Measurements from ENCODE around the gene FNDC11. TPM values are rescaled to one million over a fixed set of nuclear protein-coding genes. Genes with fewer than 3 reads are reported as not detected.

Gene FNDC11
- total and polyA plus RNA-seq, 4 donors, result under 0.01 to 0.01 TPM; not detected in 2

GRCh38 chr20:63520504-63520933, 33.4 kb upstream of the FNDC11 start, which contains the start of gene PPDPF:
Gene PPDPF, plus strand, starts transcription at chr20:63520765. Its CDS starts 544 bp downstream, at chr20:63521309.
- peaks cover 2 to 19% (median 6%) of the 10 kb centered on the region in 4 donors for H3K4me1 ChIP-seq (ENCODE audit: control insufficient read depth in 4 of 4, insufficient read depth in 4 of 4, low read length in 3 of 4)
- H3K9ac ChIP-seq (ENCODE audit: low read depth in 1 of 2, low read length in 2 of 2), result peak within 1 kb of the TSS in 1 of 2 donors; percentile 16
- no peaks in the 10 kb centered on the region for H3K36me3 ChIP-seq (ENCODE audit: control insufficient read depth in 4 of 4, insufficient read depth in 3 of 4, low read depth in 1 of 4, low read length in 3 of 4)
- peak; percentile 86 for DNase-seq (ENCODE audit: low spot score)
- no peaks in the 10 kb centered on the region for H3K27me3 ChIP-seq (ENCODE audit: control insufficient read depth in 4 of 4, insufficient read depth in 4 of 4, low read length in 3 of 4)
- under 1% methylated on average over 64 of the region's 64 CpGs for WGBS
- TF ChIP-seq REST (IDR thresholded peaks at IDR 0.05) (peak; percentile 26), HNF4G (IDR thresholded peaks at IDR 0.05) (no peak)
- peak within 1 kb of the TSS; percentile 38 to 78 for H3K27ac ChIP-seq (ENCODE audit: low read depth in 1 of 2, low read length in 2 of 2)
- peak within 1 kb of the TSS; percentile 48 to 92 (median 63) for H3K4me3 ChIP-seq (ENCODE audit: low read depth in 1 of 3, low read length in 3 of 3)
- no peaks in the 10 kb centered on the region for H3K9me3 ChIP-seq (ENCODE audit: control insufficient read depth in 4 of 4, low read length in 3 of 4)

GRCh38 chr20:63520934-63521601, 32.9 kb upstream of the FNDC11 start:
- peak overlapping the region in 1 of 2 donors; percentile 78 for H3K27ac ChIP-seq (ENCODE audit: low read depth in 1 of 2, low read length in 2 of 2)
- no peaks in the 10 kb centered on the region for H3K36me3 ChIP-seq (ENCODE audit: control insufficient read depth in 4 of 4, insufficient read depth in 3 of 4, low read depth in 1 of 4, low read length in 3 of 4)
- peak; percentile 75 for DNase-seq (ENCODE audit: low spot score)
- TF ChIP-seq FOXA2 (IDR thresholded peaks at IDR 0.05) (peak; percentile 48), ZBTB33 (IDR thresholded peaks at IDR 0.05) (no peak)
- 11% methylated on average over 68 of the region's 68 CpGs for WGBS
- peak overlapping the region; percentile 48 to 92 (median 63) for H3K4me3 ChIP-seq (ENCODE audit: low read depth in 1 of 3, low read length in 3 of 3)
- H3K9ac ChIP-seq (ENCODE audit: low read depth in 1 of 2, low read length in 2 of 2), result peak overlapping the region in 1 of 2 donors; percentile 16
- H3K9me3 ChIP-seq (ENCODE audit: control insufficient read depth in 4 of 4, low read length in 3 of 4), result no peaks in the 10 kb centered on the region
- no peaks in the 10 kb centered on the region for H3K27me3 ChIP-seq (ENCODE audit: control insufficient read depth in 4 of 4, insufficient read depth in 4 of 4, low read length in 3 of 4)
- H3K4me1 ChIP-seq (ENCODE audit: control insufficient read depth in 4 of 4, insufficient read depth in 4 of 4, low read length in 3 of 4), result peaks cover 2 to 19% (median 6%) of the 10 kb centered on the region in 4 donors

DNA sequence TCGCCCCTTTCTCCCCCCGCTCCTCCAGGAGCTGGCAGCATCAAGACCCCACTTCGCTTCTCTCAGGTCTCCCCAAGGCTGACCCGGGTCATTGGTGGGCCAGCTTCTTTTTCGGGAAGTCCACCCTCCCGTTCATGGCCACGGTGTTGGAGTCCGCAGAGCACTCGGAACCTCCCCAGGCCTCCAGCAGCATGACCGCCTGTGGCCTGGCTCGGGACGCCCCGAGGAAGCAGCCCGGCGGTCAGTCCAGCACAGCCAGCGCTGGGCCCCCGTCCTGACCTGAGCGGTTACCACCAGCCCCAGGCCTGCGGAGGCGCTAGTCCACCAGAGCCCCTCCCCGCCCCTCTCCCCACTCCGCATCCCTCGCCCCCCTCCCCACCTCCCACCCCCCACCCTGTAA, 32.4 kb upstream of the FNDC11 start:
- Histone ChIP-seq H3K27me3 (ENCODE audit: control insufficient read depth in 4 of 4, insufficient read depth in 4 of 4, low read length in 3 of 4) (no peaks in the 10 kb centered on the region), H3K4me3 (ENCODE audit: low read depth in 1 of 3, low read length in 3 of 3) (peak overlapping the region in 2 of 3 donors; percentile 48 to 92), H3K9ac (ENCODE audit: low read depth in 1 of 2, low read length in 2 of 2) (no peak overlapping the region), H3K9me3 (ENCODE audit: control insufficient read depth in 4 of 4, low read length in 3 of 4) (no peaks in the 10 kb centered on the region), H3K36me3 (ENCODE audit: control insufficient read depth in 4 of 4, insufficient read depth in 3 of 4, low read depth in 1 of 4, low read length in 3 of 4) (no peaks in the 10 kb centered on the region), H3K4me1 (ENCODE audit: control insufficient read depth in 4 of 4, insufficient read depth in 4 of 4, low read length in 3 of 4) (peaks cover 2 to 19% (median 6%) of the 10 kb centered on the region in 4 donors), H3K27ac (ENCODE audit: low read depth in 1 of 2, low read length in 2 of 2) (no peak overlapping the region)
- 78% methylated on average over 23 of the region's 23 CpGs for WGBS
- no peak for DNase-seq (ENCODE audit: low spot score)
- TF ChIP-seq ATF3 (IDR thresholded peaks at IDR 0.05) (no peak), NR2F2 (IDR thresholded peaks at IDR 0.05) (no peak), REST (IDR thresholded peaks at IDR 0.05) (no peak), YY1 (IDR thresholded peaks at IDR 0.05) (no peak), GABPA (IDR thresholded peaks at IDR 0.05 in 1 of 2, conservative IDR thresholded peaks at IDR 0.05 in 1 of 2) (no peak), TAF1 (conservative IDR thresholded peaks at IDR 0.05) (no peak), RAD21 (IDR thresholded peaks at IDR 0.05) (no peak), EGR1 (IDR thresholded peaks at IDR 0.05; ENCODE audit: low read depth in 2 of 2) (no peak), JUND (IDR thresholded peaks at IDR 0.05) (no peak)
- TF ChIP-seq, protein P1, sequence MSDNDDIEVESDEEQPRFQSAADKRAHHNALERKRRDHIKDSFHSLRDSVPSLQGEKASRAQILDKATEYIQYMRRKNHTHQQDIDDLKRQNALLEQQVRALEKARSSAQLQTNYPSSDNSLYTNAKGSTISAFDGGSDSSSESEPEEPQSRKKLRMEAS (IDR thresholded peaks at IDR 0.05), result no peak
- TF ChIP-seq, protein P2, sequence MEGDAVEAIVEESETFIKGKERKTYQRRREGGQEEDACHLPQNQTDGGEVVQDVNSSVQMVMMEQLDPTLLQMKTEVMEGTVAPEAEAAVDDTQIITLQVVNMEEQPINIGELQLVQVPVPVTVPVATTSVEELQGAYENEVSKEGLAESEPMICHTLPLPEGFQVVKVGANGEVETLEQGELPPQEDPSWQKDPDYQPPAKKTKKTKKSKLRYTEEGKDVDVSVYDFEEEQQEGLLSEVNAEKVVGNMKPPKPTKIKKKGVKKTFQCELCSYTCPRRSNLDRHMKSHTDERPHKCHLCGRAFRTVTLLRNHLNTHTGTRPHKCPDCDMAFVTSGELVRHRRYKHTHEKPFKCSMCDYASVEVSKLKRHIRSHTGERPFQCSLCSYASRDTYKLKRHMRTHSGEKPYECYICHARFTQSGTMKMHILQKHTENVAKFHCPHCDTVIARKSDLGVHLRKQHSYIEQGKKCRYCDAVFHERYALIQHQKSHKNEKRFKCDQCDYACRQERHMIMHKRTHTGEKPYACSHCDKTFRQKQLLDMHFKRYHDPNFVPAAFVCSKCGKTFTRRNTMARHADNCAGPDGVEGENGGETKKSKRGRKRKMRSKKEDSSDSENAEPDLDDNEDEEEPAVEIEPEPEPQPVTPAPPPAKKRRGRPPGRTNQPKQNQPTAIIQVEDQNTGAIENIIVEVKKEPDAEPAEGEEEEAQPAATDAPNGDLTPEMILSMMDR (IDR thresholded peaks at IDR 0.05; ENCODE audit: low read depth, low read length, missing input control), result no peak

Data from liver (tissue), 9 donors.